Chondrocyte (in vitro differentiated cells): Measurements from ENCODE around the gene SLIT3. TPM values are rescaled to one million over a fixed set of nuclear protein-coding genes. Genes with fewer than 3 reads are reported as not detected.

ENCODE experiments used
- DNase-seq: peaks from one replicate; pipeline ENCODE4 v3.0.0; 2021; ENCODE audit warnings: mixed read lengths, low spot score
- H3K27ac Mint-ChIP-seq: one replicate; pipeline ENCODE4 v1.8.0; 2021; ENCODE audit warnings: mild to moderate bottlenecking, moderate library complexity, mixed read lengths; ENCODE audit not compliant: unreplicated experiment
- H3K27me3 Mint-ChIP-seq: 2 replicates; pipeline ENCODE4 v1.8.0; 2021; ENCODE audit warnings: low read depth, mixed read lengths
- H3K36me3 Mint-ChIP-seq: 2 replicates; pipeline ENCODE4 v1.8.0; 2021; ENCODE audit warnings: low read depth, mixed read lengths
- H3K4me1 Mint-ChIP-seq: 2 replicates; pipeline ENCODE4 v1.8.0; 2021; ENCODE audit warnings: low read depth, mild to moderate bottlenecking, mixed read lengths
- H3K4me3 Mint-ChIP-seq: one replicate; pipeline ENCODE4 v1.8.0; 2021; ENCODE audit warnings: mild to moderate bottlenecking, moderate library complexity, mixed read lengths; ENCODE audit not compliant: unreplicated experiment
- H3K9me3 Mint-ChIP-seq: 2 replicates; pipeline ENCODE4 v1.8.0; 2021; ENCODE audit warnings: low read depth, mixed read lengths
- CTCF ChIP-seq: fragments of 200-600 bp; sonication (generic); IDR thresholded peaks from 2 replicates; pipeline ENCODE4 v1.5.0; 2021; ENCODE audit warnings: antibody characterized with exemption, mild to moderate bottlenecking, moderate library complexity
- total RNA-seq: library from RNA; stranded (reverse); gene quantifications from 3 replicates; pipeline ENCODE4 v1.2.1, GENCODE V29; 2021

The SLIT3 gene
- total RNA-seq, 1 donor from 2014 or later = 116 TPM

DNA sequence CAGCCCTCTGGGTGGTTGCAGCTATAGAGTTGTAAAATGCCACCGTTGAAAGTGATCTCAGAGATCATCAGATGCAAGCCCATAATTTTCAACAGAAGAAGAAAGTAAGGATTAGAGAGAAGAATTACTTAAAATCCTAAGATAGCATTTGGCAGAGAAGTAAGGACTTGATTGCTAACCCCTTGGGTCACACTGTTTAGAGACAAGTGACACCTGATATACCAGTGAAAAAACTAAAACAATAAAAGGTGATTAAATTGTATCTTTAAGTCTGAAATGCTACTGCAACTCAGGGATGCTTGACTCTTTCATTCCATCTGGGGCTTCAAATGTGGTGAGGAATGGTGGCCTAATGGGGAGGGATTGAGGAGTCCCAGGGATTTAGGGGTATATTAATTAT is 440.9 kb downstream of the SLIT3 start:
- Mint-ChIP-seq H3K36me3 (peaks cover 3% of the 10 kb centered on the region), H3K27me3 (no peaks in the 10 kb centered on the region), H3K4me1 (no peaks in the 10 kb centered on the region), H3K27ac (no peak overlapping the region), H3K9me3 (no peaks in the 10 kb centered on the region), H3K4me3 (no peak overlapping the region)
- DNase-seq = no peak
- no peak for TF ChIP-seq CTCF

DNA sequence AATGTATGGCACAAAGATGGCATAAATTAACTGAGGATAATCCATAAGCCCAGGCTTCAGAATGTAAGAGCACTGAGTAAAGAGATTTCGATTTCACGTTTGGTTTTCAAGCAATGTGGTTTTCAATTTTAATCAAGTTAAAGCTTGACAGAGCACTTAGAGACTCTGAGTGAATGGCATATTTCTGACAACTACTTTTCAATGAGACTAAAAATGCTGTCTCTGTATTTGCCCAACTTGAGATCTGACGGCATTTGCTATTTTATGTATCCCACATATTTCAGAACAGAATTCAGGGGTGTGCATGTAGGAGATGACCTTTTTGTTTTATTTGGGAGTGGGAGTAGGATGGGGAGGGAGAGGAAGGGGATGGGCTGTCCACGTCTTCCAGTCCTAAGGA is 441.5 kb downstream of the SLIT3 start:
- no peaks in the 10 kb centered on the region for H3K4me1 Mint-ChIP-seq
- no peak overlapping the region for H3K27ac Mint-ChIP-seq
- no peak for DNase-seq
- H3K9me3 Mint-ChIP-seq = no peaks in the 10 kb centered on the region
- no peak overlapping the region for H3K4me3 Mint-ChIP-seq
- no peaks in the 10 kb centered on the region for H3K27me3 Mint-ChIP-seq
- TF ChIP-seq CTCF = no peak
- peaks cover 5% of the 10 kb centered on the region for H3K36me3 Mint-ChIP-seq

DNA sequence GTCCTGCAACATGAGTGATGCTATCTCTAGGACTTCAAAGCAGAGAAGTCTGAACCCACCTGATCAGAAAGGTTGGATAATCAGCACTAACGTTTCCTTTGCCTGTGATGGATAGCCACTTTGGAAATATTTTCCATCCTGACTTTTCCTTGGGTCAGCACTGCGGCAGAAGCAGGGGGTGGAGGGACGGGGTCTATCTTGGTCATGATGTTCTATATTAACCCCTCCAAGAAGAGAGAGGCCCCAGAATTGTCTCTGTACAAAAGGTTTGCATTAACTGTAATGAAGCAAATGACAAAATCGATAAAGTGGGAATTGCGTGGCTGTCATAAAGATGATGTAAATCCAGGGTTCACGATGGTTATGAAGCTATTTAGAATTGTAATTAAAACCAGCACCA is 441.9 kb downstream of the SLIT3 start:
- Mint-ChIP-seq H3K4me3 (no peak overlapping the region), H3K4me1 (no peaks in the 10 kb centered on the region), H3K9me3 (no peaks in the 10 kb centered on the region), H3K36me3 (peaks cover 5% of the 10 kb centered on the region), H3K27ac (no peak overlapping the region), H3K27me3 (no peaks in the 10 kb centered on the region)
- DNase-seq = no peak
- no peak for TF ChIP-seq CTCF

DNA sequence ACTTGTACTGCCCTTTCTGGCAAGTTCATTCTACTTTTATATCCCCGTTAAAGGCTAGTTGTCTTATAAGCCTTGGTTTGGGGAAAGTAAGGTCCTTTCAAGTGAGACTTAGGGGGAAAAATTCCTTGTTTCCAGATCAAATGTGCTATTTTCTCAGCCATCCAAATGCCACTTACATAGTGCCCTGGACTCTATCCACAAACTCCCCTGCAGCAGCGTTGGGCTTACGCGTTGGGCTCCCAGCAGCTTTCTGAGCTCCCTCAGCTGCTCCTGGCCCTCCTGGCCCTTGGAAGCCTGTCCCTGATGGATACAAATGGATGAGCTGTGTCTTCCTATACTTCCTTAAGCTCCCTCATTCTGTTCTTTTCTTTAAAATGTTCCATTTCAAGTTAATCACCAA is 442.6 kb downstream of the SLIT3 start:
- no peaks in the 10 kb centered on the region for H3K9me3 Mint-ChIP-seq
- no peak for TF ChIP-seq CTCF

GRCh38 chr5:168853972-168854371 is 447.0 kb downstream of the SLIT3 start:
- H3K4me1 Mint-ChIP-seq = peaks cover 10% of the 10 kb centered on the region
- H3K27ac Mint-ChIP-seq = no peak overlapping the region

More for the DNA sequence above, 442.6 kb downstream of the SLIT3 start:
- no peak for DNase-seq
- Mint-ChIP-seq H3K27me3 (no peaks in the 10 kb centered on the region), H3K27ac (no peak overlapping the region), H3K36me3 (peaks cover 5% of the 10 kb centered on the region), H3K4me1 (no peaks in the 10 kb centered on the region), H3K4me3 (no peak overlapping the region)

More at GRCh38 chr5:168853972-168854371, 447.0 kb downstream of the SLIT3 start:
- Mint-ChIP-seq H3K27me3 (no peaks in the 10 kb centered on the region), H3K9me3 (no peaks in the 10 kb centered on the region), H3K4me3 (no peak overlapping the region), H3K36me3 (peaks cover 5% of the 10 kb centered on the region)
- no peak for TF ChIP-seq CTCF
- no peak for DNase-seq
